NOMO-1 treated with DMSO at 0.1 percent for 48 hours (cell line): Measurements from ENCODE around the gene OLFM1.
"Not testable (repeated sequence)": the region's sequence is repeated elsewhere in the genome, so short reads cannot be mapped to it uniquely, and the experiment has no call there.

ENCODE experiments used
- DNase-seq: peaks from one replicate; lab custom pipeline; 2025; ENCODE audit not compliant: unreplicated experiment; lab: John Stamatoyannopoulos, UW

Gene OLFM1

GRCh38 chr9:135056541-135056940 is 30.9 kb upstream of the OLFM1 start:
- no peak for DNase-seq

GRCh38 chr9:135060461-135061116 is 26.9 kb upstream of the OLFM1 start:
- no peak for DNase-seq

- no peak for DNase-seq
Measured at GRCh38 chr9:135061441-135061840, 26.0 kb upstream of the OLFM1 start.

- no peak for DNase-seq
Measured at GRCh38 chr9:135062254-135062653, 25.2 kb upstream of the OLFM1 start.

- DNase-seq, result not testable (repeated sequence)
Measured at GRCh38 chr9:135063466-135063865, 24.0 kb upstream of the OLFM1 start.

GRCh38 chr9:135063888-135064287 is 23.6 kb upstream of the OLFM1 start:
- not testable (repeated sequence) for DNase-seq

GRCh38 chr9:135065151-135065550 is 22.3 kb upstream of the OLFM1 start:
- DNase-seq, result no peak

- no peak for DNase-seq
Measured at GRCh38 chr9:135065804-135066203, 21.7 kb upstream of the OLFM1 start.

- no peak for DNase-seq
Measured at GRCh38 chr9:135066291-135066690, 21.2 kb upstream of the OLFM1 start.

GRCh38 chr9:135067096-135067710 is 20.3 kb upstream of the OLFM1 start:
- DNase-seq, result no peak

- DNase-seq, result no peak
Measured at GRCh38 chr9:135068776-135069415, 18.6 kb upstream of the OLFM1 start.

- DNase-seq, result no peak
Measured at GRCh38 chr9:135069558-135070197, 17.8 kb upstream of the OLFM1 start.

GRCh38 chr9:135070198-135070951 is 17.1 kb upstream of the OLFM1 start:
- DNase-seq, result no peak

GRCh38 chr9:135070964-135071735 is 16.3 kb upstream of the OLFM1 start:
- DNase-seq, result no peak

GRCh38 chr9:135073081-135073740 is 14.3 kb upstream of the OLFM1 start:
- no peak for DNase-seq

- DNase-seq, result no peak
Measured at GRCh38 chr9:135073741-135074305, 13.6 kb upstream of the OLFM1 start.

- no peak for DNase-seq
Measured at GRCh38 chr9:135074354-135075233, 12.9 kb upstream of the OLFM1 start.

- no peak for DNase-seq
Measured at GRCh38 chr9:135075234-135076142, 12.0 kb upstream of the OLFM1 start.
